Activated T-cell treated with anti-CD3 and anti-CD28 coated beads, Interleukin-2, amount 50 U/mL, for 4 hours (primary cell): ENCODE measurements around the gene SPACA9. TPM values are rescaled to one million over a fixed set of nuclear protein-coding genes. Genes with fewer than 3 reads are reported as not detected.

Experiments
- ATAC-seq, 2 donors: fragments of 200-7000 bp; cut with Tn5 transposase; one replicate each; pipeline ENCODE4 v1.10.0; 2021
- DNase-seq: peaks from one replicate; pipeline ENCODE4 v3.0.0-alpha.2; 2020
- H3K27me3 Mint-ChIP-seq: one replicate; pipeline ENCODE4 v1.8.0; 2021; ENCODE audit warnings: low read depth, mixed read lengths
- H3K36me3 Mint-ChIP-seq: one replicate; pipeline ENCODE4 v1.8.0; 2022; ENCODE audit warnings: mixed read lengths; ENCODE audit not compliant: insufficient read depth
- H3K4me1 Mint-ChIP-seq: one replicate; pipeline ENCODE4 v1.8.0; 2021; ENCODE audit warnings: low read depth, mixed read lengths
- H3K4me3 Mint-ChIP-seq: one replicate; pipeline ENCODE4 v1.8.0; 2021; ENCODE audit warnings: mild to moderate bottlenecking, moderate library complexity, mixed read lengths
- H3K9me3 Mint-ChIP-seq: one replicate; pipeline ENCODE4 v1.8.0; 2021; ENCODE audit warnings: mixed read lengths
- total RNA-seq, 3 donors: library from RNA; stranded (reverse); gene quantifications; one replicate each; pipeline ENCODE4 v1.2.1, GENCODE V29; 2021

Gene SPACA9
- total RNA-seq, 3 donors from 2014 or later = 0.42 to 0.82 (median 0.73) TPM

GRCh38 chr9:132877458-132877823, 1.3 kb upstream of the SPACA9 start:
- DNase-seq = no peak

GRCh38 chr9:132877824-132878694, 639 bp upstream of the SPACA9 start, which contains the start of gene AK8:
Gene AK8, minus strand, starts transcription at chr9:132878284. Its CDS starts 29 bp downstream, at chr9:132878255.
- Mint-ChIP-seq H3K4me3 (peak within 1 kb of the TSS; percentile 81), H3K27me3 (no peaks in the 10 kb centered on the region), H3K36me3 (no peaks in the 10 kb centered on the region), H3K4me1 (peaks cover 15% of the 10 kb centered on the region), H3K9me3 (no peaks in the 10 kb centered on the region)
- ATAC-seq (peak; percentile 89 to 91), DNase-seq (peak; percentile 74)

More at GRCh38 chr9:132877458-132877823, 1.3 kb upstream of the SPACA9 start:
- no peaks in the 10 kb centered on the region for H3K9me3 Mint-ChIP-seq
- peaks cover 15% of the 10 kb centered on the region for H3K4me1 Mint-ChIP-seq
- no peak for ATAC-seq
- H3K4me3 Mint-ChIP-seq = peak overlapping the region; percentile 80
- no peaks in the 10 kb centered on the region for H3K36me3 Mint-ChIP-seq
- H3K27me3 Mint-ChIP-seq = no peaks in the 10 kb centered on the region

GRCh38 chr9:132879457-132880323, 992 bp downstream of the SPACA9 start:
- Mint-ChIP-seq H3K9me3 (no peaks in the 10 kb centered on the region), H3K4me3 (peak overlapping the region; percentile 81), H3K27me3 (no peaks in the 10 kb centered on the region), H3K4me1 (peaks cover 9% of the 10 kb centered on the region), H3K36me3 (no peaks in the 10 kb centered on the region)
- DNase-seq (no peak), ATAC-seq (no peak)

GRCh38 chr9:132880324-132880661, 1.6 kb downstream of the SPACA9 start:
- Mint-ChIP-seq H3K4me3 (peak overlapping the region; percentile 3), H3K9me3 (no peaks in the 10 kb centered on the region), H3K36me3 (no peaks in the 10 kb centered on the region), H3K4me1 (peaks cover 9% of the 10 kb centered on the region), H3K27me3 (no peaks in the 10 kb centered on the region)
- ATAC-seq (no peak), DNase-seq (no peak)

- no peak for ATAC-seq
- Mint-ChIP-seq H3K4me3 (no peak overlapping the region), H3K9me3 (no peaks in the 10 kb centered on the region), H3K36me3 (no peaks in the 10 kb centered on the region), H3K4me1 (peaks cover 9% of the 10 kb centered on the region), H3K27me3 (no peaks in the 10 kb centered on the region)
- DNase-seq = no peak
Measured at GRCh38 chr9:132881826-132882225, 3.1 kb downstream of the SPACA9 start.

- ATAC-seq = no peak
- no peaks in the 10 kb centered on the region for H3K36me3 Mint-ChIP-seq
- H3K27me3 Mint-ChIP-seq = no peaks in the 10 kb centered on the region
- peaks cover 7% of the 10 kb centered on the region for H3K4me1 Mint-ChIP-seq
- no peak for DNase-seq
- H3K9me3 Mint-ChIP-seq = no peaks in the 10 kb centered on the region
- H3K4me3 Mint-ChIP-seq = no peak overlapping the region
Measured at GRCh38 chr9:132882616-132883015, 3.9 kb downstream of the SPACA9 start.

GRCh38 chr9:132883349-132884294, 4.9 kb downstream of the SPACA9 start:
- H3K4me1 Mint-ChIP-seq = peaks cover 8% of the 10 kb centered on the region
- no peaks in the 10 kb centered on the region for H3K9me3 Mint-ChIP-seq
- H3K36me3 Mint-ChIP-seq = no peaks in the 10 kb centered on the region
- no peak for ATAC-seq
- DNase-seq = no peak
- no peaks in the 10 kb centered on the region for H3K27me3 Mint-ChIP-seq
- no peak overlapping the region for H3K4me3 Mint-ChIP-seq

- DNase-seq (no peak), ATAC-seq (no peak)
- peaks cover 4% of the 10 kb centered on the region for H3K4me1 Mint-ChIP-seq
- no peaks in the 10 kb centered on the region for H3K27me3 Mint-ChIP-seq
- H3K4me3 Mint-ChIP-seq = no peak overlapping the region
- no peaks in the 10 kb centered on the region for H3K9me3 Mint-ChIP-seq
- no peaks in the 10 kb centered on the region for H3K36me3 Mint-ChIP-seq
Measured at GRCh38 chr9:132885720-132886333, 7.1 kb downstream of the SPACA9 start.

GRCh38 chr9:132886334-132886725, 7.6 kb downstream of the SPACA9 start:
- no peak overlapping the region for H3K4me3 Mint-ChIP-seq
- H3K9me3 Mint-ChIP-seq = no peaks in the 10 kb centered on the region
- H3K36me3 Mint-ChIP-seq = no peaks in the 10 kb centered on the region
- DNase-seq = no peak
- ATAC-seq = no peak
- peaks cover 4% of the 10 kb centered on the region for H3K4me1 Mint-ChIP-seq
- H3K27me3 Mint-ChIP-seq = no peaks in the 10 kb centered on the region

- peaks cover 4% of the 10 kb centered on the region for H3K4me1 Mint-ChIP-seq
- no peaks in the 10 kb centered on the region for H3K36me3 Mint-ChIP-seq
- no peaks in the 10 kb centered on the region for H3K27me3 Mint-ChIP-seq
- DNase-seq (no peak), ATAC-seq (no peak)
- H3K9me3 Mint-ChIP-seq = no peaks in the 10 kb centered on the region
- H3K4me3 Mint-ChIP-seq = no peak overlapping the region
Measured at GRCh38 chr9:132887181-132888120, 8.8 kb downstream of the SPACA9 start.

GRCh38 chr9:132888151-132888550, 9.5 kb downstream of the SPACA9 start:
- Mint-ChIP-seq H3K4me3 (no peak overlapping the region), H3K27me3 (no peaks in the 10 kb centered on the region), H3K4me1 (peaks cover 4% of the 10 kb centered on the region), H3K9me3 (no peaks in the 10 kb centered on the region), H3K36me3 (no peaks in the 10 kb centered on the region)
- ATAC-seq = no peak
- DNase-seq = no peak

GRCh38 chr9:132892400-132892799, 13.7 kb downstream of the SPACA9 start:
- Mint-ChIP-seq H3K4me1 (peaks cover 4% of the 10 kb centered on the region), H3K36me3 (peaks cover 22% of the 10 kb centered on the region), H3K9me3 (no peaks in the 10 kb centered on the region), H3K4me3 (no peak overlapping the region), H3K27me3 (no peaks in the 10 kb centered on the region)
- ATAC-seq (no peak), DNase-seq (no peak)

GRCh38 chr9:132894346-132894745, 15.6 kb downstream of the SPACA9 start:
- Mint-ChIP-seq H3K4me1 (no peaks in the 10 kb centered on the region), H3K27me3 (no peaks in the 10 kb centered on the region), H3K36me3 (peaks cover 29% of the 10 kb centered on the region), H3K9me3 (no peaks in the 10 kb centered on the region), H3K4me3 (no peak overlapping the region)
- DNase-seq (no peak), ATAC-seq (no peak)
